Measurements from ENCODE around the gene IDUA.
"Not testable (repeated sequence)": the region's sequence is repeated elsewhere in the genome, so short reads cannot be mapped to it uniquely, and the experiment has no call there.

Gene IDUA

GRCh38 chr4:968221-968620 lies 18.6 kb upstream of the IDUA start:
- DNase-seq: no peak

DNA sequence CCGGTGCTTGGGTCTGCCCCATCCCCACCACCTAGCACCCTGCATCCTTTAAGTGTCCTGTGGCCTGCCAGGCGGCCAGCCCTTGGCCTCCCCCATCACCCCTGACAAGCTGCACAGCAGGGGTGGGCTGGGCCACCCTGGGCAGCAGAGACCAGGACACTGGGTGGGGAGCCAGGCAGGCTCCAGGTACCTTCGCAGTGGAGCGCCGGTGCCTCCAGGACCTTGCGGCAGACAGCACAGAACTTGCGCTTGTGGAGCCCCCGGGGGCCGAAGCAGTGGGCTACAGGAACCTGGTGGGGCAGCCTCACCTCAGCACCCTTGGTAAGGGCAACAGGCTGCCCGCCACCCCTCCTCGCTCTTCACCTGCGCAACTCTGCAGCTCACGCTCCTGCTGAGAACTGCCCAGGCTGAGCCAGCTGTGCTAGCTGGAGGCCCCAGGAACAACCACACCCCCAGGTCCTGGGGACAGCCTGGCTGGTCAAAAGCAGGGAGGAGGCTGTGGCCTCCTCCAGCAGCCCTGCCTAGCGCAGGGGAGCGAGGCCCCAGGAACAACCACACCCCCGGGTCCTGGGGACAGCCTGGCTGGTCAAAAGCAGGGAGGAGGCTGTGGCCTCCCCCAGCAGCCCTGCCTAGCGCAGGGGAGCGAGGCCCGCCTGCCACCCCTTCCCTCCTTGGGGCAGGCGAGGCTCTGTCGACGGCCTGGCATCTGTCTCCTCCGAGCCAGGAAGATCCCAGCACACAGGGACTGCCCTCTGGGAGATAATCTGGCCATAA lies 18.0 kb upstream of the IDUA start:
- no peak for DNase-seq

- DNase-seq: no peak
Measured at GRCh38 chr4:970046-970745, 16.6 kb upstream of the IDUA start.

DNA sequence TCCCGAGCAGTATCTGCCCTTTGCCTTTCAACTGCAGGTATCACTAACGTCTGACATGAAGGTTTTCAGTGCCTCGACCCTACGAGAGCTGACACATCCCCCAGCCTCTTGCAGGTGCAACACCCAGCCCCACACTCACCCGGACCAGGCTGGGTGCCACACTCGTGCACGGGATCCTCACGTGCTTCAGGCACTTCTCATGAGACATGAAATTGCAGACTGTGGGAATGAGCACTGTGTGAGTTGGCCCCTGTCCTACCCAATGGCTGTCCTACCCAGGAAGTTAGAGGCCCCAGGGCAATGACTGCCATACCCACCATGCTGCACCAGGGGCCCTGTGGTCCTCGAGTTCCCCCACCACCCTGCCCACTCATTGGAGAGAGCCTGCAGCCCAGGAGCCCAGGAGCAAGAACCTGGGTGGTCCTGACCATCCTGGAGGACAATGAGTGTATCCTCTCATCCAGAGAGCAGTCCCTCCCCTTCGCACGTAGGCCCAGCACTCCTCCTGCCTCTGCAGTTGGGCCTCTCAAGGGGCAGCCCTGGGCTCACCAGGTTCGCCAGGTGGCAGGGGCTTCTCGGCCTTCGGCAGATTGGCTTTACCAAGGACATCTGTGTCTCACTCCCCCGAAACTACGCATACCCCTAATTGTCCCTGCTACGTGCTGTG lies 15.9 kb upstream of the IDUA start:
- no peak for DNase-seq

DNA sequence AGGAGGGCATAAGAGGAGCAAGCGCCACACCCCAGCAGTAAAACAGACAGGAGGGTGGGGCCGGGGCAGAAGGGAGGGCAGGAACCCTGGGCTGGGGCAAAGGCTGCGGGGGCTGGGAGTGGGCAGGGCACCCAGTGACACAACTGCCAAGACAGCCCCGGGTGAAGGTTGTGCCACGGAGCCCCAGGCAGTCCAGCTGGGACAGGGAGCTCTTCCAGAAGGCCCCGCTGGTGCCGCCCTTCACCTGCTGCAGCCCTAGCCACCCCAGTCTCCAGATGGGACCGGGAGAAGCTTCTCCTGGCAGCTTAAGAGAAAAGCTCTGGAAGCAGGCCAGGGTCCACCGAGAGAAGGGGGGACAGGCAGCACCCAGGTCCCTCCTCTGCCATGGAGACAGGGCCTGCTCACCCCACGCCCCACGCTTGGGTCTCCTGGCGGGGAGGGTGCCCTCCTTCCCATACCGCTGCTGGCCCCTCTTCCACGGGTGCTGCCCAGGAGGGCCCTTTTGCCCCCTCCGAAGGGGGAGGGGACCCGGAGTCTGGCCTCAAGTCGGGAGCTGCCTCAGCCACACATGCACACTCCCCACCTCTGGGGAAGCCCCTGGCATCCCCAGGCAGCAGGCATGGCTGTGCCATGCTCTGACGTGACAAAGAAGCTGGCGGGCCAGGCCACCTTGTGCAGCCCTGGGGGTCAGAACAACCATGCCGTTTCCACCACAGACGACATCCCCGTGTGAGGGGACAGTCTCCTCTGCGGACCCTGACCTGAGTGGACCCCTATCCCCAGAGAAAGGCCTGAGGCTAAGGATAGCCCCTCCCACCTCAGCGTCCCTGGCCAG lies 15.0 kb upstream of the IDUA start:
- no peak for DNase-seq

DNA sequence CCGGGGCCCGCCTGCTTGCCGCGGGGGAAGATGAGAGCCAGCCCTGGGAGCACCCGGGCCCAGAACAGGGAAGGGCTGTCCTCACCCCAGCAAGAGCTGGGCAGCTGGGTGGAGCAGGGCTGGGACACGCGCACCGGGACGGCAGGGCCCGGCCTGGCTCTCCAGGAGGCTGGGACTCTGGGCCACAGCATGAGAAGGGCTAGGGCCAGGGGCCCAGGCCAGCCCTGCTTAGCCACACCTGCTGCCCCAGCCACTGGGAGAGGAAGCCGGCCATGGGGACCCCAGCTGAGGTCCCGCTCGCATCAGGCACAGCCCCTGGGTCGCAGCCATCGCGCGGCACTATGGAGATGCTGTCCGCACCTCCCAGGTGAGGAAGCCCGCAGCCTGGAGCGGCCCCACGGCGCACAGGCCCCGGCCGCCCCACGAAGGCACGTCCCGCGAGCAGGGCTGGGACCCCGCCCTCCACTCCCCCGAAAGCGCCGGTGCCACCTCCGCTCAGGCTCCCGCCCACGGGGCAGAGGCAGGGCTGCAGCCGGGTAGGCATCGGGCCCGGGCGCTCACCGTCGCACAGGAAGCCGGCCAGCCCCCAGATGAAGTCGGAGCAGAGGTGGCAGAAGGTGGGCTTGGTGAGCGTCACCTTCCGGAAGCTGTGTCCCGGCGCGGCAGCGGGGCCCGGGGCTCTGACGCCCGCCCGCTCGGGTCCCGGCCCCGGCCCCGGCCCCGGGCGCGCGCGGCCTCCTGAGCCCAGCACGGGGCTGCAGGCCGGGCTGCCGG lies 14.0 kb upstream of the IDUA start:
- no peak for DNase-seq

- peak; percentile 61 for DNase-seq
Measured at GRCh38 chr4:973431-974397, 13.1 kb upstream of the IDUA start, which contains the start of gene DGKQ. TSS of gene DGKQ (minus strand) at chr4:973569. CDS start at chr4:973482, 87 bp downstream.

GRCh38 chr4:974668-975067 lies 12.2 kb upstream of the IDUA start:
- DNase-seq: no peak

DNA sequence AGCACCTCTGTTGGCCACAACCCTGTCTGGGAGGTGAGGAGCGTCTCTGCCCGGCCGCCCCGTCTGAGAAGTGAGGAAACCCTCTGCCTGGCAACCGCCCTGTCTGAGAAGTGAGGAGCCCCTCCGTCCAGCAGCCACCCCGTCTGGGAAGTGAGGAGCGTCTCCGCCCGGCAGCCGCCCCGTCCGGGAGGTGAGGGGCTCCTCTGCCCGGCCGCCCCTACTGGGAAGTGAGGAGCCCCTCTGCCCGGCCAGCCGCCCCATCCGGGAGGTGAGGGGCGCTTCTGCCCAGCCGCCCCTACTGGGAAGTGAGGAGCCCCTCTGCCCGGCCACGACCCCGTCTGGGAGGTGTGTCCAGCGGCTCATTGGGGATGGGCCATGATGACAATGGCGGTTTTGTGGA lies 10.8 kb upstream of the IDUA start:
- not testable (repeated sequence) for DNase-seq

DNA sequence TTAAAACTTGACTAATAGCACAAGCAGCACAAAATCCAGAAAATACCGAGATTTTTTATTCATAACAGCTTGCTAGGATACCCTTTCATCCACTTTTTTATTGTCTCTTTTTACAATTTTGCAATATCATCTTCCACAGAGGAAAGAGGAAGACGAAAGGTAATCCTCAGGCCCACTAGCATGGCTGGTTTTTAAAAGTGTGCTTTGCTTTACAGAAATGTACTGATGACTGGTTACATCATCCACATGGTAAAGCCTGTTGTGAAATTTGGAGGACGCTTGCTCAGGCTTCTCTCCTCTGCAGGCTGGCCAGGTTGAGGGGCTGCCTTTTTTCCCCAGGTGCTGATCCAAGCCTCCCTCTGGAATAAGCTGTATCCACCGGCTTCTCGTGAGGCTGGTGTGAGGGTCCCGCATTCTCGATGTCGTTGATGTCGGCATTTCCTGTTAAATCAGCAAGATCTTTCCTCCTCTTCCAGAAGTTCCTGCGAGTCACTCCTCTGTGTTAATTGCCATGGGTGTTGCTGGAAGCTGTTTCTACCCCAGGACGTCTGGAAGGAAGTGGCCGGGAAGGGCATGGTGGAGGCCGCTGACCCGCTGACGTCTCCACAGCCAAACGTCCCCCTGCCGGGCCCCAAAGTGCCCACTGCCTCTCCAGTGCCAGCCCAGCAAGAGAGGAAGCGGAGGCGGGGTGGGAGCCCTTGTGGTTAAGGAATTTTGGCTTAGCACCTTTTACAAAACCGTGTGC lies 7.7 kb upstream of the IDUA start:
- no peak for DNase-seq

DNA sequence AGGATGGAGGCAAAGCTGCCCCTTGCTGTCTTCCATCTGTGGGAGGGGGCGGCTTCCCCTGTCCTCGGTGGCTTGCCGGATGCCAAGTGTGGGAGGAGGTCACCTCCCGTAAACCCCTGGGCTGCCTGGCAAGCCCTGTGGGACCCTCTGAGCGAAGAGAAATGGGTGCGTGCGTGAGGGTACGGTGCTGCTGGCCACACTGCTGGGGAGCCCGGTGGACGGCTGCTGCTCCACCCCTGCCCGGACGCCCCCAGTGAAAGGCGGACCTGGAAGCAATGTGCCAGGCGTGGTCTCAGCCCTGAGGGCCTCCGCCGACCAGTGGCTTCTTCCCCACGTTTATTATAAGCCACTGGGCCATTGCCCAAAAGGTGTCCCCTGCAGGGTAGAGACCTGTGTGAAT lies 4.6 kb upstream of the IDUA start:
- no peak for DNase-seq

DNA sequence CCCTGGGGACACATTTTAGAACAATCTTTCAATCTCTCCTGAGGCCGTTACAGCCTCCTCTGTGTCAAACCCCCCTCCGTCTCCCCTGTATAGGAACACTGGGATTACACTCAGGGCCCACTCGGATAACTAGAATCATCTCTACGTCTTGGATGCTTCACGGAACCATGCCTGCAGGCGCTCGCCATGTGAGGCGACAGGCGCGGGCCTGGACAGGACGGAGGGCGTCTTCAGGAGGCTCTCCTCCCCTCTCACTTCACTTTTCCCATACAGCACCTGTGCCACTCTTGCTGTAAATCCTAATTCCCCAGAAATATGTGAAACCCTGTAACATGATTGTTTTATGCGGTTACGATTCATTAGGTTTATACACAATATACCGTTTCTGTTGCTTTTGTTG lies 4.0 kb upstream of the IDUA start:
- no peak for DNase-seq

- DNase-seq: no peak
Measured at GRCh38 chr4:984336-985054, 2.3 kb upstream of the IDUA start.

- no peak for DNase-seq
Measured at GRCh38 chr4:985123-985830, 1.6 kb upstream of the IDUA start.

DNA sequence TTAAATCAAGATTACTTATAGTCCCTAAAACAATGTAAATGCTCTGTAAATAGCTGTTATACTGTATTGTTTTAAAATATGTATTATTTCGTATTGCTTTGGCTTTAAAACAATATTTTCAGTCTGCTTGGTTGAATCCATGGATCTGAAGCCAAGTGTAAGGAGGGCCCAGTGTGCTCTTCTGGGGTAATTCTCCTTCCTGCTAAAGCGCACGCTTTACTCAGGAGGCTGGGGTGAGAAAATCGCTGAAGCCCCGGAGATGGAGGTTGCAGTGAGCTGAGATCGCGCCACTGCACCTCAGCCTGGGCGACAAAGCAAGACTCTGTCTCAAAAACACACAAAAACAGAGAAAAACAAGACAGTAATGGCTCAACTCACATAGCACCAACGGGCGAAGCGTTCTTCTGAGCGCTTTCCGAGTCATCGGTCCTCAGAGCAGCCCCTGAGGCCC lies 391 bp upstream of the IDUA start:
- no peak for DNase-seq

- no peak for DNase-seq
Measured at GRCh38 chr4:987624-988513, 1.0 kb downstream of the IDUA start.
